ENCODE data around the gene C1orf226.

GRCh38 chr1:162366149-162366548 lies 15.4 kb upstream of the C1orf226 start:
- TF ChIP-seq, protein P1, sequence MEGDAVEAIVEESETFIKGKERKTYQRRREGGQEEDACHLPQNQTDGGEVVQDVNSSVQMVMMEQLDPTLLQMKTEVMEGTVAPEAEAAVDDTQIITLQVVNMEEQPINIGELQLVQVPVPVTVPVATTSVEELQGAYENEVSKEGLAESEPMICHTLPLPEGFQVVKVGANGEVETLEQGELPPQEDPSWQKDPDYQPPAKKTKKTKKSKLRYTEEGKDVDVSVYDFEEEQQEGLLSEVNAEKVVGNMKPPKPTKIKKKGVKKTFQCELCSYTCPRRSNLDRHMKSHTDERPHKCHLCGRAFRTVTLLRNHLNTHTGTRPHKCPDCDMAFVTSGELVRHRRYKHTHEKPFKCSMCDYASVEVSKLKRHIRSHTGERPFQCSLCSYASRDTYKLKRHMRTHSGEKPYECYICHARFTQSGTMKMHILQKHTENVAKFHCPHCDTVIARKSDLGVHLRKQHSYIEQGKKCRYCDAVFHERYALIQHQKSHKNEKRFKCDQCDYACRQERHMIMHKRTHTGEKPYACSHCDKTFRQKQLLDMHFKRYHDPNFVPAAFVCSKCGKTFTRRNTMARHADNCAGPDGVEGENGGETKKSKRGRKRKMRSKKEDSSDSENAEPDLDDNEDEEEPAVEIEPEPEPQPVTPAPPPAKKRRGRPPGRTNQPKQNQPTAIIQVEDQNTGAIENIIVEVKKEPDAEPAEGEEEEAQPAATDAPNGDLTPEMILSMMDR (IDR thresholded peaks at IDR 0.05; ENCODE audit: control extremely low read depth in 1 of 3, insufficient read depth in 1 of 3, low read depth in 1 of 3, low read length in 3 of 3), result no peak
- no peak for TF ChIP-seq TAF7 (optimal IDR thresholded peaks at IDR 0.05; ENCODE audit: borderline replicate concordance, low read depth, low read length)
- no peak for TF ChIP-seq HDAC2 (IDR thresholded peaks at IDR 0.05; ENCODE audit: borderline replicate concordance in 1 of 2, low read depth in 2 of 2, low read length in 2 of 2)
- no peak for TF ChIP-seq GTF2F1 (IDR thresholded peaks at IDR 0.05; ENCODE audit: borderline replicate concordance, low read depth, low read length)
- no peak for TF ChIP-seq EP300 (IDR thresholded peaks at IDR 0.05; ENCODE audit: borderline replicate concordance in 1 of 2, low read depth in 2 of 2, low read length in 2 of 2)
- TF ChIP-seq, protein P2, sequence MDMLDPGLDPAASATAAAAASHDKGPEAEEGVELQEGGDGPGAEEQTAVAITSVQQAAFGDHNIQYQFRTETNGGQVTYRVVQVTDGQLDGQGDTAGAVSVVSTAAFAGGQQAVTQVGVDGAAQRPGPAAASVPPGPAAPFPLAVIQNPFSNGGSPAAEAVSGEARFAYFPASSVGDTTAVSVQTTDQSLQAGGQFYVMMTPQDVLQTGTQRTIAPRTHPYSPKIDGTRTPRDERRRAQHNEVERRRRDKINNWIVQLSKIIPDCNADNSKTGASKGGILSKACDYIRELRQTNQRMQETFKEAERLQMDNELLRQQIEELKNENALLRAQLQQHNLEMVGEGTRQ (IDR thresholded peaks at IDR 0.05; ENCODE audit: low read length), result no peak
- TF ChIP-seq POLR2AphosphoS5 (IDR thresholded peaks at IDR 0.05; ENCODE audit: low read depth, low read length), result no peak
- no peak for TF ChIP-seq KDM4A (IDR thresholded peaks at IDR 0.05; ENCODE audit: low read depth, low read length, severe bottlenecking)

All from H1 (cell line).